ENCODE measurements around the gene PPA1.
"Not testable (repeated sequence)": the region's sequence is repeated elsewhere in the genome, so short reads cannot be mapped to it uniquely, and the experiment has no call there.

Gene PPA1

DNA sequence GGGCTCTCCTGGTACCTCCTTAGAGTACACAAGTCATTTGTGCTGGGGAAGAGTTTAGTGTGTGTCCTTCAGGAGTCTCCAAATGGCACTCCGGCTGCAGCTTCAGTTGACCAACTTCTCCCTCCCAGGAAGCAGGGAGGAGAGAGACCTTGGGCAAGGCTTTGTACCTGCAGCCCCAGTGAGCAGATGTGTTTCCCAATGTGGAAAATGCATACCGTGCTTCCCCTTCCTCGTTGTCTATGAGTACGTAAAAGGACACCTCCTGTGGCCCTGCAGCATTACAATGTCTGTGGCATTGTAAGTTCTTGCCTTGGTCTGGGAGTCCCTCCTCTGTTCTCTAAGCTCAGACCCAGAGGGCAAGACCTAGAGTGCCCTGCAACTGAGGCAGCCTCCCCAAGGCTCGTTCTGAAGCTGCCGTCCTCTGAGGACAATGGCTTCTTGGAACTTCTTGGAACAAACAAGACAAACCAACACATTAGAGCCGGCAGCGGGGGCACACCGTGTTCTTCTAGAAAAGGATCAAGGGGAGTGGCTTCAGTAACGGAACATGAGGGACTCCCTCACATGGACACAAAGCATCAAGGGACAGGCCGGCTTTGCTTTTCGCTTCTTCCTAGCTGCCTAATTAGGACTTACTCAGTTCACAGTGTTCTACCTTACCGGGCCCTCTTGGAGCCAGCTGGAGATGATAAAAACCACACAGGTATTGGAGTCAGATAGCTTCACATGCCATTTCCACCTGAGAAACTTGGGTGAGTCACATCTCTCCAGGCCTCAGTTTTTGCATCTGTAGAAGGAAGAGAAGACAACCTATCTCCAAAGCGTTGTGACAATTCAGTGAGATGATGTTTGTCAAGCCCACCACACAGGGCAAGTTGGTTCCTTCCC is 20.9 kb upstream of the PPA1 start:
- DNase-seq = no peak

DNA sequence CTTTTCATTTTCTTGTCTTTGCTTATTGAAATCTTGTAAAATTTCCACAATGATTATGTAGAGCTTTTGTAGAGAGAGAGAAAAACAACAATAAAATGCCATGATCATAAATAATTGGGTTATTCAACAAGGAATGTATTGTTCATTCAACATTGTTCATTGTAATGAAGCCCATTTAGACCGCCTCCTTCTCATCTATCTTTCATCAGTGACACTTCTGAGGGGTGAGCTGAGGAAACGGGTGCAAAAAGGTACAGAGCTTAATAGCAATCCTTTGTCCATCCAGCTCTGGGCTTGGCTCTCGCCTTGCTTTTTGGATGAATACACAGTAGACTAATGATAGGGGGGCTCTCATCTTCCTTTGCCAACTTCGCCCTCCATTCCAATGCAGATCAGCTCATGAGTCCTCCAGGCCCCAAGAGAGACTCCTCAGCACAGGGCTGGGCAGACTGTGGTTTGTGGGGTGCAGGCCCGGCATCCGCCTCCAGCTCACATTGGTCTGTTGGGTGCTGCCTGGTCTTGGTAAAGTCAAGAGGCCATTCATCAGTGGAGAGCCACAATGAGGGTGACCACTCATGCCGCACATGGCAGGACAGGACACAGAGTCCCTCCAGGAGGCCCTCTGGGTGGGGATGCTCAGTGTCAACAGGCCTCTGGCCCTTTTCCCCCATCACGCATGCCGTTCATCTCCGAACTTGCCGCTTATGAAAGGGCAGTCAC is 17.9 kb upstream of the PPA1 start:
- no peak for DNase-seq

DNA sequence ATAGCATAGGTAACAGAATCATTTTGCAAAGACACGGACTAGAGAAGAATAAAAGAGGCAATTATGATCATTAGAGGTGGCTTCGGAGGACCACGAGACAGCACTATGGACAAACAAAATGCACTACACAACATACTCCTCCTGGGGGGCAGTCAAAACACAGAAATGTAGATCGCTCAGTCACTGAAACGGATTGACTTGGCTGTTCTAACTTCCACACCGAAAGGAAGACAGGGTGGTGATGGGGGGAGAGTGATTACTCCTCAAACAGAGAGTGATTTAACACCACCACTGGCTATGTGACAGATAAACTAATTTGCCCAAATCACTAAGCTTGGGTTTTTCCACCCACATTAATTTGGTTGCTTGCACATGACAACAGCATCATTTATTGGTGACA is 14.1 kb upstream of the PPA1 start:
- DNase-seq = no peak

DNA sequence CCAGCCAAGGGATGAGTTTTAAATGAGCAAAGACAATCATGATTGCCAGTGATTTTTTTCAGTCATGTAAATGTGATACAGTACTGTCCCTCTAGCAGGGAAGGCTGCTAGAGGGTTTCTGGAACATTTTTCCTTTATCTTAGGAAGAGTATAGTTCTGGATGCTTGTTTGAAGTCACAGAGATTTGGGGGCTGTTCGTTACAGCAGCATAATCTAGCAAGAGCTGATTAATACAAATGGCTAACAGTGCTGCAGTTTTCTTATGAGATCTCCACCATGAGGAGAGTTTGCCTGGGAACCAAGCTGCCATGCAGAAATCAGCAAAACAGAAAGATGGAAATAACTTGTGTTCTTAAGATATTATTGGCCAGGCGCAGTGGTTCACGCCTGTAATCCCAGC is 7.9 kb upstream of the PPA1 start:
- no peak for DNase-seq

DNA sequence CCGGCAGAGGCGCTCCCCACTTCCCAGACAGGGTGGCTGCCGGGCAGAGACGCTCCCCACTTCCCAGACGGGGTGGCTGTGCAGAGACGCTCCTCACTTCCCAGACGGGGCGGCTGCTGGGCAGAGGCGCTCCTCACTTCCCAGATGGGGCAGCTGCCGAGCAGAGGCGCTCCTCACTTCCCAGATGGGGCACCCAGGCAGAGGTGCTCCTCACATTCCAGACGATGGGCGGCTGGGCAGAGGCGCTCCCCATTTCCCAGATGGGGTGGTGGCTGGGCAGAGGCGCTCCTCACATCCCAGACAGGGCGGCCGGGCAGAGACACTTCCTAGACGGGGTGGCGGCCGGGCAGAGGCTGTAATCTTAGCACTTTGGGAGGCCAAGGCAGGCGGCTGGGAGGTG is 6.8 kb upstream of the PPA1 start:
- not testable (repeated sequence) for DNase-seq

DNA sequence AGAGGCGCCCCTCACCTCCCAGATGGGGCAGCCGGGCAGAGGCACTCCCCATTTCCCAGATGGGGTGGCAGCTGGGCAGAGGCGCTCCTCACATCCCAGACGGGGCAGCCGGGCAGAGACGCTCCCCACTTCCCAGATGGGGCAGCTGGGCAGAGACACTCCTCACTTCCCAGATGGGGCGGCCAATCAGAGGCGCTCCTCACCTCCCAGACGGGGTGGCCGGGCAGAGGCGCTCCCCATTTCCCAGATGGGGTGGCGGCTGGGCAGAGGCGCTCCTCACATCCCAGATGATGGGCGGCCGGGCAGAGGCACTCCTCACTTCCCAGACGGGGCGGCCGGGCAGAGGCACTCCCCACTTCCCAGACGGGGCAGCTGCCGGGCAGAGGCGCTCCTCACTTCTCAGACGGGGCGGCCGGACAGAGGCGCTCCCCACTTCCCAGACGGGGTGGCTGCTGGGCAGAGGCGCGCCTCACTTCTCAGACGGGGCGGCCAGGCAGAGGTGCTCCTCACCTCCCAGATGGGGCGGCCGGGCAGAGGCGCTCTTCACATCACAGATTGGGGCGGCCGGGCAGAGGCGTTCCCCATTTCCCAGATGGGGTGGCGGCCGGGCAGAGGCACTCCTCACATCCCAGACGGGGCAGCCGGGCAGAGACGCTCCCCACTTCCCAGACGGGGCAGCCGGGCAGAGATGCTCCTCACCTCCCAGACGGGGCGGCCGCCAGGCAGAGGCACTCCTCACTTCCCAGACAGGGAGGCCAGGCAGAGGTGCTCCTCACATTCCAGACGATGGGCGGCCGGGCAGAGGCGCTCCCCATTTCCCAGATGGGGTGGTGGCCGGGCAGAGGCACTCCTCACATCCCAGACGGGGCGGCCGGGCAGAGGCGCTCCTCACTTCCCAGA is 6.1 kb upstream of the PPA1 start:
- not testable (repeated sequence) for DNase-seq

DNA sequence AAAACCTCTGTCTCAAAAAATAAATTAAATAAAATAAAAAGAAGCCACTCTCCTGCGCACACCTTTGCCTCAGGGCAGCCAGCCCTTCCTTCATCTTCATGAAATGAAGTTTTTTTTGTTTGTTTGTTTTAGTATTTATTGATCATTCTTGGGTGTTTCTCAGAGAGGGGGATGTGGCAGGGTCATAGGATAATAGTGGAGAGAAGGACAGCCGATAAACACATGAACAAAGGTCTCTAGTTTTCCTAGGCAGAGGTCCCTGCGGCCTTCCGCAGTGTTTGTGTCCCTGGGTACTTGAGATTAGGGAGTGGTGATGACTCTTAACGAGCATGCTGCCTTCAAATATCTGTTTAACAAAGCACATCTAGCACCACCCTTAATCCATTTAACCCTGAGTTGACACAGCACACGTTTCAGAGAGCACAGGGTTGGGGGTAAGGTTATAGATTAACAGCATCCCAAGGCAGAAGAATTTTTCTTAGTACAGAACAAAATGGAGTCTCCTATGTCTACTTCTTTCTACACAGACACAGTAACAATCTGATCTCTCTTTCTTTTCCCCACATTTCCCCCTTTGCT is 4.8 kb upstream of the PPA1 start:
- DNase-seq = not testable (repeated sequence)

DNA sequence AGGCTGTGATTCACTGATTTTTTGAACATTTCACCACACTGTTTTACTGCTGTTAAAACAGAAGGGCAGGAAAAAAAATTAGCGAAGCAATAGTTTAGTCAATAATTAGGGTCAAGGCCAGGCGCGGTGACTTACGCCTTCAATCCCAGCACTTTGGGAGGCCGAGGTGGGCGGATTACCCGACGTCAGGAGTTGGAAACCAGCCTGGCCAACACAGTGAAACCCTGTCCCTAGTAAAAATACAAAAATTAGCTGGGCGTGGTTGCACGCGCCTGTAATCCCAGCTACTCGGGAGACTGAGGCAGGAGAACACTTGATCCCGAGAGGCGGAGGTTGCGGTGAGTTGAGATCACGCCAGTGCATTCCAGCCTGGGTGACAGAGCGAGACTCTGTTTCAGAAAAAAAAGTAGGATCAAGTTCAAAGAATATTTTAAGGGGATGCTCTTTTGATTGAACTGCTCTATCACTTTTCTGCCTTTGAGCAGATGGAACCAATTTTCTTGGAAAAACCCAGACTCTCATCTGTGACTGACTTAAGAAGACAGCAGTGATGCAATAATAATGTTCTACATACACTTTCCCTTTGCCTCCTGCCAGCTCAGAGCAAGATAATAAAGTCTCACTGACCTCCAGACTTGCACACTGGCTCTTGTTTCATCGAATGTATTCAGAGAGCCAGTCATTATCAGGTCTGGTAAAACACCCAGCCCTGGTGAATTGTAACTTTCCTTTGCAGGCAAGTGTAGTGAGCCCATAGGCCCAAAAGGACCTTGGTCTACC is 1.6 kb upstream of the PPA1 start:
- DNase-seq = no peak

DNA sequence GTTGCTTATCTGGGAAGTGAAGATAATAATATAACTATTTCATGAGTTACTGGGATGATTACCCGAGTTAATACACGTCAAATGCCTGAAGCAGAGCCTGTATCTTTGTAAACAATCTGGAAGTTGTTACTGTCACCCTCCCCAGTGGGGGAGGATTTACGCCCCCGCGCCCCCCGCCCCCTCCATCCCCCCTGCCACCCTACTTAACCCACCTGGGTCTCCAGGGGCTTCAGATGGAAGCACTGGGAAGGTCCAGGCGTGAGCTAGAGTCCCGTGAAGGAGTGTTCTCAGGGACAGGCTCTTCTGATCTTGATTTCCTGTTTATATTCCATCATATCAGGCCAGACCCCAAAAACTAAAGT is 691 bp upstream of the PPA1 start:
- DNase-seq = no peak

DNA sequence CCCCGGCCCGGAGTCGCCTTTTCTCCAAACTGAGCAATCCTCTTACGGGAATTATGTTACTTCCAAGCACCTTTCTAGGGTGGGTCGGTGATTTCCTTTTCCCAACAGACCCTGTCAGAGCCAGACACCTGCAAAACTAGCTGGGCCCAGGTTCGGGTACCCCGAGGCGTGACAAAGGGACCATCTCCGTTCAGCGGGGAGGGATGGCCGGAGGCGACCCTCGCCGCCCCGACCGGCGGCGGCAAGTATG is 445 bp downstream of the PPA1 start:
- DNase-seq = no peak

DNA sequence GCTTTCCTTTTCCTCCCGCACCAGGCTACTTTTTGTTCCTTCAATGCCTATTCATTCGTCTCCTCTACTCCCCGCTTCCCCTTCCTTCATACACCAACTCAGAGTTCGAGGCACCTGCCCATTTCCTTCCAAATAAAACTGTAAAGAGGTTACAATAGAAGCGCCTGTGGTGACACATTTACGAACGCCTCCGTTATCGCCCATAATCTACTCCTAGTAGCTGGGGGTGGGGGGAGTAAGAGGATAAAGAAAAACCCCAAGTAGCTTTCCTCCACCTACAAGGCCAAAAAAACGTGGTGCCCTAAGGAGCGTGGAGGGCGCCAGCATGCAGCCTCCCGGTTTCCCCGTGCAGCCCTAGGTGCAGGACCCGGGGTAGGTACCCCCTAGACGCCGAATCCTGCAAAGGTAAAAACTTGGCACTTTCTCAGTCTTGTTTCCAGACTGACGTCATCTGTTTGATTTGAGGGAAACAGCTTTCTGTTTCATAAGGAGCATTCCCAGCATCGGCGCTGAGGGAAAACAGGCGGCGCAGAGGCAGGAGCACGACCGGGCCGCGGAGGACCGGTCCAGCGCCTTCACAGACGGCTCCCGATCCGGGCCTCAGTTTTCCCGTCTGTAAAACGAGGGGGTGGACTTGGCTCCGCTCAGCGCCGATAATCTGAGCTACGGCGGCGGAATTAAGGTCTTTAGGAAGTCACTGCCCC is 922 bp downstream of the PPA1 start:
- peak; percentile 49 for DNase-seq

DNA sequence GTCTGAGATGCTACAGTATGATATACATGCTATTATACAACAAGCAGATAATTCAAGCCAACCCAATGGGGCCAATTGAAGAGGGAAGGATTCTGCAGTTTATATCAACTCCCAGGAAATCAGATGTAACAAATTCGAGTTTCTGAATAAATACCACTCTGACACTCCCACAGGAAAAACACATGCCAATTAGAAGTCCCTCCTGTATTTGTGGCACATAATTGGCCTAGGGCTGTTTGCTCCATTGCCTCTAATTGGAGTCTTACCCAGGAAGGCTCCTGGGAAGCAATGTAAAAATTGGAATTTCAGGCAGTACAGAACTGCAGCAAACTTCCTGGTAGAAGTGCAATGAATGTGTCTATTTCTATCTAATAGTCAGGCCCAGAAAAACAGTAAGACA is 4.7 kb downstream of the PPA1 start:
- DNase-seq = no peak

DNA sequence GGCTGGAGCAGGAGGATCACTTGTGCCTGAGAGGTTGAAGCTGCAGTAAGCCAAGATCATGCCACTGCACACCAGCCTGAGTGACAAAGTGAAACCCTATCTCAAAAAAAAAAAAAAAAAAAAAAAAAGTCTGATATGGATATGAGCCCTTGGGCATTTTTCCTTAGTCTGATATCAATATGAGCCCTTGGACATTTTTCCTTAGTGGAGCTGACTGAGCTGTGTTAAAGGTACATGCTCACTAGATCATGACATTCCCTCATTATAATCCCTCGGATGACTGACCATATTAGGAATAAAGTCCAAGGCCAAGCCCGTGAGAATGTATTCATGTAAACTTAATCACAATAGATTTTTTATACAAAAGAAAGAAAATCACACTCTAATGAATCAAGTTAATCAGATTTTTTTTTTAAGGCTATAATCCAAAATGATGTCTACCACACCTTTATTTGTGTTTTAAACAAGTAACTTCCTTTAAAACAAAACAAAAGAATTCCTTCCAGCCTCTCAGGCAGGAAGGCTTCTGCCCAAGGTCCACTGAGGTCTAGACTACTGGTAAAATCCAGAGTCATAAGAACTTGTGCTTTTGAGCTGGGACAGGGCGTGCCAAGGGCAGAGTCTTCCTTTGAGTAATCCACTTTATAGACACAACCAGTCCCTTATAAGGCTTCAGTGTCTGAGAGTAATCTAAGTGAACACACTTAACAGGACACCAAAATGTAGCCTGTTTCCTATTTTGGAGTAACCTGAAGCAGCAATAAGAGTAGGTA is 5.5 kb downstream of the PPA1 start:
- no peak for DNase-seq

DNA sequence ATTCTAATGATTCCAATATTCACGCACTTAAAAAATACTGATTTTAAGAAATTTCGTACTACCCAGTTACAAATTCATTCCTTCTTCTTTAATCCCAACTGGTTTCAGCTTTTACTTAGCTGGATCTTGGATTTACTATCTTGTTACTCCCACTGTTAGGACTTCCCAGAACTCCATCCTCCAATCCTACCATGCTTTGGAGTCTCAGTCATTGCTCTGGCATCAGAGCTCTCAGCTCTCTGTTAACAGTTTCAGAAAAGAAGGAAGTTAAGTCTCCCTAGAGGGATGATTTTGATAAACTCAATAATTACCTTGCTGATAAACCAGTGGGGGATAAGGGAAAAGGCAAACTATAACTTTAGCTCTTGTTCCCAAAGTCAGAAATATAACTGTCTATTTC is 9.5 kb downstream of the PPA1 start:
- no peak for DNase-seq

DNA sequence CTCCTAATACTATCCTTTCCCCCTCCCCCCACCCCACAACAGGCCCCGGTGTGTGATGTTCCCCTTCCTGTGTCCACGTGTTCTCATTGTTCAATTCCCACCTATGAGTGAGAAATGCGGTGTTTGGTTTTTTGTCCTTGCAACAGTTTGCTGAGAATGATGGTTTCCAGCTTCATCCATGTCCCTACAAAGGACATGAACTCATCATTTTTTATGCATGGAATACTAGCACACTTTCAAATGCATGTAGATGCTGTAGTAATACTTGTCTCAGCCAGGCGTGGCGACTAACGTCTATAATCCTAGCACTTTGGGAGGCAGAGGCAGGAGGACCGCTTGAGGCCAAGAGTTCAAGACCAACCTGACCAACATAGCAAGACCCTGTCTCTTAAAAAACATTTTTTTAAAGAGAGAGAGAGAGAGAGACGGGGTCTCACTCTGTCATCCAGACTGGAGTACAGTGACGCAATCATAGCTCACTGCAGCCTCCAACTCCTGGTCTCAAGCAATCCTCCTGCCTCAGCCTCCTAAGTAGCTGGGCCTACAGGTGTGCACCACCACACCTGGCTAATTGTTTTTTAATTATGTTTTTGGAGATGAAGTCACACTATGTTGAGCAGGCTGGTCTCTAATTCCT is 10.3 kb downstream of the PPA1 start:
- DNase-seq = not testable (repeated sequence)

DNA sequence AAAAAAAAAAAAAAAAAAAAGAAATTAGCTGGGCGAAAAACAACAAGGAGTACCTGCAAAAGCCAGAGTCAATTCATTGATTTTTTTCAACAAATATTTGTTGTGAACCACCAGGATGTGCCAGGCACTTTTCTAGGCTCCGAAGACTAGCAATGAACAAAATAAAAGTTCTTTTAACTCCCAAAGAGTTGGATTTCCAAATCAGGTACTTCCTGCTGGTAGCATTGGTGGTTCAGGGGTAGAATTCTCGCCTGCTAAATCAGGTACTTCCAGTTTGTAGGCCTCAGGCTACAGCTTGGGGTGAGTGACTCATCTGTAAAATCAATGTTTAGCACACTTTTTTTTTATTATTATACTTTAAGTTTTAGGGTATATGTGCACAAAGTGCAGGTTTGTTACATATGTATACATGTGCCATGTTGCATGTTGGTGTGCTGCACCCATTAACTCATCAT is 10.9 kb downstream of the PPA1 start:
- no peak for DNase-seq

DNA sequence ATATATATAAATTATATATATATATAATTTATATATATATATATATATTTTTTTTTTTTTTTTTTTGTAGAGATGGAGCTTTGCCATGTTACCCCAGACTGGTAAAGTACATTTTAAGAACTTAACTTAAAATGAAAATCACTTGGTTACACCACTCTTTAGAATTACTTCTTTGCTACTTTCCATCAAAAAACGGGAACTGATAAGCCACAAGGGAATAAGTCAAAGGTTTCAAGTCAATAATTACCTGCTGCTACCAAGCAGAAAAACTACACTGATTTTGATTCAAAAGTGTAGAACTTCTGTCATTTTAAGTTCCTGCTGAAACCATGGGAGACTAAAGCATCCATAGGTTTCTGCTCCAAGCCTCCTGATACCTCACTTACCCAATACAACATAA is 12.2 kb downstream of the PPA1 start:
- DNase-seq = no peak

DNA sequence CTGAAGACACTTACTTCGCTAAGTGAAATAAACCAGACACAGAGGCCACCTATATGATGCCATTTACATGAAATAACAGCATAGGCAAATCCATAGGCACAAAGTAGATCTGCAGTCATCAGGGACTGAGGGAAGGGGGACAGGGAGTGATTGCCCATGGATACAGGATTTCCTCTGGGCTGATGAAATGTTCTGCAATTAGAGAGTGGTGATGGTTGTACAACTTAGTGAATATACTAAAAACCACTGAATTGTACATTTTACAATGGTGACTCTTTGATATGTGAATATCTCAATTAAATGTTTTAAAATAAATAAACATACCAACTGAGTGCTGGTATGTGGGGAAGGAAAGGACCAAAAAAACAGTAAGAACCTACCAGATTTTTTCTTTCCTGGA is 20.4 kb downstream of the PPA1 start:
- no peak for DNase-seq

DNA sequence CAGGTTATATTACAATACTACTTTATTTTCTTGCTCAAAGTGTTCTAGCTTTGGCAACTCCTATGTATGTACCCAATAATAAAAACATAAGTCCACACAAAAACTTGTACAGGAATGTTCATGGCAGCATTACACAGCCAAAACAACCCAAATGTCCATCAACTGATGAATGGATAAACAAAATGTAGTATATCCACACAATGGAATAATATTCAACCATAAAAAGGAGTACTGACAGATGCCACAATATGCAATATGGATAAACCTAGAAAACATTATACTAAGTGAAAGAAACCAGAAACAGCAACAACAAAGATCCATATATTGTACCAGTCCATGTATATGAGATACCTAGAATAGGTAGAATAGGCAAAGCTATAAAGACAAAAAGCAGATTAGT is 21.0 kb downstream of the PPA1 start:
- DNase-seq = no peak

DNA sequence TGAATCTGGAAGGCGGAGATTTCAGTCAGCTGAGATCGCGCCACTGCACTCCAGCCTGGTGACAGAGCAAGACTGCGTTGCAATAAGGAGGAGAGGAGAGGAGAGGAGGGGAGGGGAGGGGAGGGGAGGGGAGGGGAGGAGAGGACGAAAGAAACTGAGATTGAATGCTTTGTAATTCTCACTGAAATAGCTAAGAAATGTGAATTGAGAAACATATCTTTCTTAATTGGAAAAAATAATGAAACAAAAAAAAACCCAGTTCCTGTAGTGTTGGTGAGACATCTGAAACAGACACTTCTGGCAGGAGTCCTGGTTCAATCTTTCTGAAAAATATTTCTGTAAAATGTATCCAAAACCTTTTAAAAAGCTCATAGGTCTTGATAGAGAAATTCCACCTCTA is 26.5 kb downstream of the PPA1 start:
- DNase-seq = no peak

DNA sequence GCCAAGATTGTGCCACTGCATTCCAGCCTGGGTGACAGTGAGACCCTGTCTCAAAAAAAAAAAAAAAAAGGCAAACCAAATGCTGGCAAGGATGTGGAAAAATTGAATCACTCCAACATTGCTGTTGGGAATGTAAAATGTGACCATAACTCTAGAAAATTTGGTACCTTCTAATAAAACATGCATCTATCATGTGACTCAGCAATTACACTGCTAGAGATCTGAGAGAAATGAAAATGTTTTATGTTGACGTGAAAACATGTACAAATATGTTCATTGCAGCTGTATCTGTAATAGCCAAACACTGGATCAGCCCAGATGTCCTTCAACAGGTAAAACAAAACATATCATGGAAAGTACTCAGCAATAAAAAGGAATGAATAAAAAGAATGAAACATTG is 32.1 kb downstream of the PPA1 start:
- no peak for DNase-seq

Data from activated naive CD4-positive, alpha-beta T cell treated with anti-CD3 and anti-CD28 coated beads, Interleukin-2, amount 50 U/mL, for 16 hours (primary cell).